ENCODE data around the gene NSMCE3. TPM values are rescaled to one million over a fixed set of nuclear protein-coding genes. Genes with fewer than 3 reads are reported as not detected.

The NSMCE3 gene
- 9.6 and 9.7 TPM in 2 replicates for polyA plus RNA-seq (2014; cell fraction: cytosol; rRNA removed)
- polyA plus RNA-seq (2014; cell fraction: nucleus; rRNA removed) = 4.1 and 4.8 TPM in 2 replicates

DNA sequence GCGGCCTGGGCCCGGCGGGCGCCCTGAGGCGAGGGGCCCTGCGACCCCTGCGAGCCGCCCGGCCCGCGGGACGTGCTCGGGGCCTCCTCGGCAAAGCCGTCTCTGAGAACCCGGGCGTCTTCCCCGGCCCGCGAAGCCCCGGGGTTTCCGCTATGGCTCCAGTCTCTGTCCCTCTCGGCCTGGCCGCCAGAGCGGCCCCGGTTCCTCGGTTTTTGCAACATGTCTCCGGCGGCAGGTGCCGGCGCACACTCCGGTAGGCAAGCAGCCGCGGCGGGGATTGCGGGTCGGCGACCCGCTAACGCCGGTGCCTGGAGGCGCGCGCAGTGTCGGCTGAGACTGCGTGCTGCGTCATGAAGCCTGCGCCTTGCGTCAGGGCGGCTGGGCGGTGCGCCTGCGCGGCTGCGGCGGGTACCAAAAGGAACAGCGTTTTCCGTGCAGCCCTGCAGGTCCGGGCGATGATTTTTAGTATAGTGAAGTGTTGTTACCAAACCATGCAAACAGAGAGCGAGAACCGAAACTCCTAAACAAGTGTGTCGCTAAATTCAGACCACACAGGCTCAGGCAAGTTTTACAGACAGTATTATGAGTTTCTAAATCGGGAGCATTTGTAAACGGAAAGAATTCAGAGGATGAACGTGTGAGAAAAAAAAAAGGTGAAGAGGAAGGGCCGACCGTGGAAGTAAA is at the start of gene NSMCE3:
NSMCE3 (minus strand) TSS at position 338 of the 684 bp plus-strand sequence; CDS start at position 221, 117 bp downstream.
- peak; percentile 82 for DNase-seq (ENCODE audit: low spot score)

DNA sequence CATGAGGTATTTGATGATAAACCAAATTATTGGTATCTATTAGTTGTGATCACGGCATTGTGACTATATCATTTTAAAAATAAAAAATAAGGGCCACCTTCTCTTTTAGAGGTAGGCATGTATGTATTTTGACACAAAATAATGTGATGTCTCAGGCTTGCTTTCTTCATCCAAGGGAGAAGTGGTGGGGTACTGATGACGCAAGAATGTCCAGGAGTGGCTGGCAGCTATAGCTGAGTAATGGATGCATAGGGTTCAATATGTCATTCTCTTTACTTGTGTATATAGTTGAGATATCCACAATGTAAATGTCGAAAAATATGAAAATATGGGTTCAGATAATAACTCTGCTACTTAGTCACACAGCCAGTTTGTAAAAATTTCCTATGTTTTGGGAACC is 46.8 kb upstream of the NSMCE3 start:
- DNase-seq (ENCODE audit: low spot score) = no peak

DNA sequence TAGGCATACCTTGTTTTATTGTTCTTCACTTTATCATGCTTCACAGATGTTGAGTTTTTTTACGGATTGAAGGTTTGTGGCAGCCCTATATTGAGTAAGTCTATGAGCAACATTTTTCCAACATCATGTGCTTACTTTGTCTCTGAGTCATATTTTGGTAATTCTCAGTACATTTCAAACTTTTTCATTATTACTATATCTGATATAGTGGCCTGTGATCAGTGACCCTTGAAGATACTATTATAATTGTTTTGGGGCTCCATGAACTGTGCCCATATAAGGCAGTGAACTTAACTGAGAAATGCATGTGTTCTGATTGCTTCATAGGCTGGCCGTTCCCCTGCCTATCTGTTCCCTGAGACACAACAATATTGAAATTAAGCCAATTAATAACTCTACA is 42.8 kb upstream of the NSMCE3 start:
- no peak for DNase-seq (ENCODE audit: low spot score)

- no peak for DNase-seq (ENCODE audit: low spot score)
Measured at GRCh38 chr15:29311696-29312095, 42.1 kb upstream of the NSMCE3 start.

DNA sequence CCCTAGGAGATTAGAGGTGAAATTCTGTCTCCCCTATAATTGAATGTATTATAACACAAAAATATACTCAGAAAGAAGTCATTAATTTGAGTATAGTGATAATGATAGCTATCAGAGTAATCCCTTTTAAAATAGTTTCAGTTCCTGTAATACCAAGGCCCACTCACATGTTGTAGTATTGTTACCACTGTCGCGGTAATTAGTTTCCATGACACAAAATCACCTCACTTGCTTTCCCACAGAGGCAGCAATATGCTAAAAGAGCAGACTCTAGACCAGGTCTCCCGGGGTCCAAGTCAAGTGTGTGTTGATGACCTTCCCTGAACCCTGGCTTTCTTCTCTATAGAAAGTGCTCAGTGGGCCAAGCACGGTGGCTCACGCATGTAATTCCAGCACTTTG is 39.5 kb upstream of the NSMCE3 start:
- no peak for DNase-seq (ENCODE audit: low spot score)

DNA sequence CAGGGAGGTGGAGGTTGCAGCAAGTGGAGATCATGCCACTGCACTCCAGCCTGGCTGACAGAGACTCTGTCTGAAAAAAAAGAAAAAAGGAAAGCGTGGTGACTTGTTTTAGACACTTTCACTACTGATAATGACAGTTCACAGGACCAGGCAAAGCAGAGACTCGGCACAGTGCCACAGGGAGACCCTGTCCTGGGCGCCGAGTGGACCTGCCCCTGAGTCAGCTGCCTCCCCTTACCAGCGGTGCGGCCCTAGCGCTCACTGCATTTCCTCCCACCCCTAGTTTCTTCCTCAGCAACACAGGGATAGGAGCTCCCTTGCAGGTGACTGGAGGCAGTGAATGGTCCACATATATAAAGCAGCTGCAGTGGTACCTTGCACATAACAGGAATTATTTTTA is 38.7 kb upstream of the NSMCE3 start:
- no peak for DNase-seq (ENCODE audit: low spot score)

GRCh38 chr15:29305556-29305955 is 35.9 kb upstream of the NSMCE3 start:
- DNase-seq (ENCODE audit: low spot score) = no peak

DNA sequence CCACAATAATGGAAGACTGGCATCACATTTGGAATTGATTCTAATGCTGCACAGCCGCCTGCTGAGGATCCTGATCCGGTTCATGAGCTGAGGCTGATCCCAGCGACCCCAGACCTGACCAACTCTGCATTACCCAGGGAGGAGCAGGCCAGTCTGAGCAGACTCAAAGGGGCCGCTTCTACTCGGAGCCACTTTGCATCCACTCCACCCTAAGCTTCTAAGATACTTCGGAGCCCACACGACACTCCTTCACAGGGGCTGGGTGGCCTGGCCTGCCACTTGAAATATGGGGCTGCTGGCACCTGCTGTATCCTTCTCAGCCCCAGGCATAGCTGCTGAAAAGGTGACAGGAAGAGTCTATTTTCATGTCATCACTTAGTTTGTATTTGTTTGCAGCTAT is 33.2 kb upstream of the NSMCE3 start:
- DNase-seq (ENCODE audit: low spot score) = no peak

- no peak for DNase-seq (ENCODE audit: low spot score)
Measured at GRCh38 chr15:29299784-29300183, 30.2 kb upstream of the NSMCE3 start.

- DNase-seq (ENCODE audit: low spot score) = no peak
Measured at GRCh38 chr15:29299331-29299730, 29.7 kb upstream of the NSMCE3 start.

DNA sequence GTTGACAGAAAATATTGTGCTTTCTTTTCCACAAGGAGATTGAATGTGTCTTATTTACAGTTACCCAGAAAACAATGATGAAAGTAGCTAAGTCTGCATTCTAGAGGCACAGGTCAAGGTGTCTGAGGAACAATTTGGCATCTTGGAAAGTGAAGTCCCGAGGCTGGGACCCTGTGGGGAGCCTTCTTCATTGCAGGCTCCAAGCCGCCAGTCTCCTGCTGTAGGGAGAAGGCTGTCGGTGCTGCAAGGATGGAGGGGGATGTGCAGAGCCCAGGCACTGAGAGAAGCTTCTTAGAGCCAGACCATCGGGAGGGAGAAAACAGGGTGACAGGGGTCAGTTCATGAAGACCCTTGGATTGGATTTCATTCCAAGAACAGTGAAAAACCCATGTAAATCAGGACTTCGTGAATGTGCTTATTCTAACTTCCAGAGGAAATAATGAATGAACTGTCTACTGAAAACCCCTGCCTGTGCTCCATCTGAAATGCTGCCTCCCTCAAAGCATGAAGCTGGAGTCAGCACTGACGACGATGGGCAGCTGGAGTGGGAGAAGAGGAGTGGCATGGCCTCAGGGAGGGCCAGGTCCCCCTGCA is 25.2 kb upstream of the NSMCE3 start:
- DNase-seq (ENCODE audit: low spot score) = no peak

GRCh38 chr15:29291067-29291845 is 21.6 kb upstream of the NSMCE3 start:
- no peak for DNase-seq (ENCODE audit: low spot score)

- no peak for DNase-seq (ENCODE audit: low spot score)
Measured at GRCh38 chr15:29289173-29289572, 19.6 kb upstream of the NSMCE3 start.

GRCh38 chr15:29285386-29285785 is 15.8 kb upstream of the NSMCE3 start:
- DNase-seq (ENCODE audit: low spot score) = no peak

DNA sequence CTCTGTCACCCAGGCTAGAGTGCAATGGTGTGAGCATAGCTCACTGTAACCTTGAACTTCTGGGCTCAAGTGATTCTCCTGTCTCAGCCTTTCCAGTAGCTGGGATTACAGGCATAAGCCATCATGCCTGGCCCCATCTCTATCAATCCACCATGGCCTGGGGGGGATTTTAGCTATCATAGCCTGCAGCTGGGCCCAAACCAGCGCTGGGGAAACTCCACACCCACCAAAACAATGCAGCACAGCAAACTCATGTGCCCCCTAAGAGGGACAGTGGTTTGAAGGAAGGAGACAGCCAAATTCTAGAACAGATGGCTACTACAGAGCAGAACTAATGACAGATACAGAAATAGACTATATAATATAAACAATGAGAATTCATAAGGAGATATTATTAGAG is 13.8 kb upstream of the NSMCE3 start:
- DNase-seq (ENCODE audit: low spot score) = no peak

DNA sequence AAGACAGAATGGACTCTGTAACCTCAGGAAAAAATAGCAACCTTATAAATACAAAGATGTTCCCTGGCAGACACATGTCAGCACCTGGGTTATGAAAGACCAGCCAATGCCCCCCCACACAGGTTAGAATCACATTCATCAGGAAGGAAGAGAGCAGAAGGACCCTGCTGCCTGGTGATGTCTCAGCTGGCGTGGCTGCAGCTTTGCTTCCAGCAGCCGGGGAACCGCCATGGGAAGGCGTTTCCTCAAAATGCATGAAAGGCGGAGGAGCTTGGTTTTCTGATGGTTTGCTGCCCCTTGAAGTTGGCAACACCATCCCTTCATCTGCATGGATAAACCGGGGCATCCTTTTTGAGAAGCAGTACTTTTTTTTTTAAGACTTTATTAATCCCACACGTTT is 10.9 kb upstream of the NSMCE3 start:
- no peak for DNase-seq (ENCODE audit: low spot score)

DNA sequence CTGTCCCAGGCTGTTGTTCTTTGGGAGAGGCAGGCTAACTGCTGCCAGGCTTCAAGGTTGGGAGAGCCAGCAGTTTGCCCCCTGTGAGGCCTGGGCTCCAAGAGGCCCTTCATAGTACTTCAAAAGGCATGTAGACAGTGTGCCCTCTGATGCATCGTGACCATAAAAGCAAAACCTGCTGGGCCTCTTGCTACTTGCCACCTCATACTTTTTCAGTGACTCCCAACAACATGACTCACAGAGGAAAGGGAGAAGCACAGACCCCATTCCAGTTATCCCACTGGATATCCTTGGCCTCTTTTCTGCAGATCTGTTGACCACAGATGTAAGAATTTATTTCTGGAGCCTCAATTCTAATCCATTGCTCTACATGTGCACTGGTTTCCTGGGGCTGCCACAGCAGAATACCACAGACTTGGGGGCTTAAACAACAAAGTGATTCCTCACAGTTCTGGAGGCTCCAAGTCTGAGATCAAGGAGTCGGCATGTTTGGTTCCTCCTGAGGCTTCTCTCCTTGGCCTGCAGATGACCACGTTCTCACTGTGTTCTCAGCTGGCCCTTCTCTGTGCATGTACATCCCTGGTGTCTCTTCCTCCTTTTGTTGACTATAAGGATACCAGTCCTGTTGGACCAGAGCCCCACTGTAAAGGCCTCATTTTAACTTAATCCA is 8.9 kb upstream of the NSMCE3 start:
- DNase-seq (ENCODE audit: low spot score) = no peak

- no peak for DNase-seq (ENCODE audit: low spot score)
Measured at GRCh38 chr15:29276366-29276765, 6.7 kb upstream of the NSMCE3 start.

DNA sequence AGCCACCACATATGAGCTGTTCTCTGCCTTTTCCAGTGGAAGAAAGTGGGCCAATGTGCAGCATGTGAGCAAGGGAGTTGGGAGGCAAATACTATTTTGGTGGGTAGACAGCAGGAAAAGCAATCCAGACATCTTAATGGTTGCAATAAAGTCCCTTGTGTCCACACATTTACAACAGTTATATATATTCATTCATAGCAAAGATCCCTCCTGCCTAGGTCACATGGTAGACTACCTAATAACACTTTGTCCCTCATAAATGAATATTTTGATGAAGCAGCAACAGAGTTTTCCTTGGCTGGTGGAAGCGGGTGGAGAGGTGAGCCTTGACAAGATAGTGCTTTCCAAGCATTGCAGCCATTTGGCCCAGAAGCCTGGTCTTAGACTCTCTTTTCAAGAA is 6.2 kb upstream of the NSMCE3 start:
- no peak for DNase-seq (ENCODE audit: low spot score)

DNA sequence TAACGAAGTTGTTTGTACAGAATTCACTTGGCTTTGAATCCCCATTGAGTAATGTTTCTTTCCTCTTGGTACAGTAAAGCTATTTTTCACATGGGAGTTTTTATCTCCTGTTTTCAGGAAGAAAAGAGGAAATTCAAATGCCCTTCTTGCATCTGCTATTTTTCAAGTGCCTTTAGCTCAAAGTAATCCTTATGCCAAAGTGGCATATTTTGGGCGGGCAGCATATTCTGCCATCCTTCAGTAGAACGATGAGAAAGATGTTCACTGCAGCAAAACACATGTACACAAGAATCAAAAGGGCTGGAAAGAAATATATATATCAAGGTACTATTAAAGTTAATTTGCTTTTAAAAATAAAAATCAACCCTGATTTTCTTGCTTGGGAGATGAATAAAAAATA is 5.3 kb upstream of the NSMCE3 start:
- DNase-seq (ENCODE audit: low spot score) = no peak

DNA sequence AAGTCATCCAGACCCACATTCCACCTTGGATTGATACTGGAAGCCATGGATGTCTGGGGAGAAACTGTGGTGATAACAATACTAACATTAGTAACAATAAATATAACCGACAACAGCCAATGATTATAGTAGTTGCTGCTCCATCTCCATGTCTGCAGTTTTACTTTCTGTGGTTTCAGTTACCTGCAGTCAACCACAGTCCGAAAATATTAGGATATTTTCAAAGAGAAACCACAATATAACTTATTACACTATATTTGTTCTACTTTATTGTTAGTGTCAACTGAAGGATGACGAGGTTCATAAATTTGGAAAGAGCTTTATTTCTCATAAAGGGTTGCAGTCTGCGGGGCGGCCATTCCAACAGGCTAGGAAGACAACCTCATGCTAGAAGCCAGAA is 2.6 kb upstream of the NSMCE3 start:
- DNase-seq (ENCODE audit: low spot score) = no peak

DNA sequence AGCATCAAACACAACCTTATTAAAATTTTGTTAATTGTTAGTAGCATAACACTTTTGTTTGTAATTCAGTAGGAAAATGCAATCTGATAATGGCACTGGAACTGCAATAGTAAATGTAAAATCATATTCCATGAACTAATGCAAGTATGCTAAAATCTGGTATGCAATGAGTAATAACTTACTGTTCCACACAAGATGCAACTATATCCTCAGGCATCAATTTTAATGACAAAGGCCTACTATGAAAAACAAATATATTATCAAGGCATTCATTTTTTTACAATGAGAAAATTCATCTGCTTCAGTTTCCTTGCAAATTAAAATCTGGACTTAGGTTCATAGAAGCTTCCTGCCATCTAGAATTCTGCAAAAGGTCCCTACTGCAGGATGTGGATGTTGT is 1.4 kb upstream of the NSMCE3 start:
- no peak for DNase-seq (ENCODE audit: low spot score)
